D721Med (cell line): Measurements from ENCODE around the gene TMPRSS9.
"Not testable (repeated sequence)": the region's sequence is repeated elsewhere in the genome, so short reads cannot be mapped to it uniquely, and the experiment has no call there.

Experiments
- DNase-seq: peaks from one replicate; pipeline ENCODE4 v3.0.0; 2011; ENCODE audit warnings: low spot score; ENCODE audit not compliant: insufficient read length
- FAIRE-seq: peaks from 2 replicates; lab custom pipeline; 2011; peaks lifted over from hg19 to GRCh38; lab: Jason Lieb, UNC
- CTCF ChIP-seq: IDR thresholded peaks from 2 replicates; pipeline ENCODE4 v1.5.1; 2012; ENCODE audit warnings: mild to moderate bottlenecking, control low read depth; ENCODE audit not compliant: insufficient read depth; ENCODE audit errors: missing control alignments

Gene TMPRSS9

GRCh38 chr19:2413159-2413558 is 53.1 kb downstream of the TMPRSS9 start:
- TF ChIP-seq CTCF, result no peak
- no peak for DNase-seq
- FAIRE-seq, result no peak

- TF ChIP-seq CTCF, result no peak
Observed at GRCh38 chr19:2413629-2414028, 53.6 kb downstream of the TMPRSS9 start.

DNA sequence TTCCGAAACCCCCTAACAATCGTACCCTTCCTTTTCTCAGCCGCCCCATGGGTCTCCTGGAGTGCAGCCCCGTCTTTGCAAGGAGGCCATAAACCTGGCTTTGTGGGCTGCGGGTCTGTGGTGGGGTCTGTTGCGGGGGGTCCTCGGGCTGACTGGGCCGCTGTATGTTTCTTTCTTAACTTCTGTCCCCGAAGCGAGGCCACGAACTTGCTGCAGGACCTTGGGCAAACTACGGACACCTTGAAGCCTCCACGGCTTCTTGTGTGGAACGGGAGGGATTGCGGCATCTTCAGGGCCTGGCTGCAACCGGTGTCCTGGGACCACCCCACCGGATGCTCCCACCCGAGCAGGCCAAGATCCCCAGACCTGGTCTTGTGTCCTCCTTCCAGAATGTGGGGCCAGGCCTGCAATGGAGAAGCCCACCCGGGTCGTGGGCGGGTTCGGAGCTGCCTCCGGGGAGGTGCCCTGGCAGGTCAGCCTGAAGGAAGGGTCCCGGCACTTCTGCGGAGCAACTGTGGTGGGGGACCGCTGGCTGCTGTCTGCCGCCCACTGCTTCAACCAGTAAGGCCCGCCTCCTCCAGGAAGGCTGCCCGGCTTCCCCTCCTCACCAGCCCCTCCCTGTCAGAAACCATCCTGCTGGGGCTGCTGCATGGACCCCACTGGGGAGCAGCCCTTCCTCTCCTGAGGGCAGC is 55.4 kb downstream of the TMPRSS9 start:
- TF ChIP-seq CTCF, result no peak
- no peak for FAIRE-seq
- no peak for DNase-seq

More at GRCh38 chr19:2413629-2414028, 53.6 kb downstream of the TMPRSS9 start:
- DNase-seq (no peak), FAIRE-seq (no peak)

GRCh38 chr19:2415973-2416319 is 55.9 kb downstream of the TMPRSS9 start:
- FAIRE-seq, result no peak
- TF ChIP-seq CTCF, result no peak
- no peak for DNase-seq

DNA sequence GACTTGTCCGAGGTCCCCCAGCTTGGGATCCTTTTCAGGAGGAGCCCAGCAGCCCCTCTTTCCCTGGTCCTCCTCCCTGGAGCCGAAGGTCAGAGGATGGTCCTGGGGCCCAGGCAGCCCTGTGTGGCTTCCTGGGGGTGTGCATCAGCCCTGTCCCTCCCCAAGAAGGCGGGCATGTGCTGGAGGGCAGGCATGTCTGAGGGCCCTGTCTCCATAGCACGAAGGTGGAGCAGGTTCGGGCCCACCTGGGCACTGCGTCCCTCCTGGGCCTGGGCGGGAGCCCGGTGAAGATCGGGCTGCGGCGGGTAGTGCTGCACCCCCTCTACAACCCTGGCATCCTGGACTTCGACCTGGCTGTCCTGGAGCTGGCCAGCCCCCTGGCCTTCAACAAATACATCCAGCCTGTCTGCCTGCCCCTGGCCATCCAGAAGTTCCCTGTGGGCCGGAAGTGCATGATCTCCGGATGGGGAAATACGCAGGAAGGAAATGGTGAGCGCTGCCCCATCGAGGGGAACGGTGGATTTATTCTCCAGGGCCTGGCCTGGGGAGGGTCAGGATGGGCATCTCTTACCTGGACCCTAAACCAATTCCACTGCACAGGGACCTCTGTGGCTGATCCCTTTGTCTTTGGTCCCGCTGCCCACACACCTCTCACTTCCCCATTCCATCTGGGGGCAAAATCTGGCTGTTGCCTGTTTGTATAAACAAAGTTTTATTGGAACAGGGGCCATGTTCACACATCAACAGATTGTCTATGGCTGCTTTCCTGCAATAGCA is 56.4 kb downstream of the TMPRSS9 start:
- FAIRE-seq (no peak), DNase-seq (no peak)
- TF ChIP-seq CTCF, result no peak

DNA sequence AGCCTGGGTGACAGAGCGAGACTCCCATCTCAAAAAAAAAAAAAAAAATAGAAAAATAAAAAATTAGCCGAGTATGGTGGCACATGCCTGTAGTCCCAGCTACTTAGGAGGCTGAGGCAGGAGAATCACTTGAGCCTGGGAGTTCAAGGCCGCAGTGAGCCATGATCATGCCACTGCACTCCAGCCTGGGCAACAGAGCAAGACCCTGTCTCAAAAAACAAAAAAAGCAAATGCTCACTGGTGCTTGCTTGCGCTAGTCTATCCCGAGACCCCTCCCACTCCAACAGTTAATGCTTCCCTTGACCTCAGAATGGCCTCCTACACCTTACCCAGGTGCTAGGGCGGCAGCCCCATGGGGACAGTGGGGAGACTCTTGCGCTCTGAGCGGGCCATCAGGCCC is 57.4 kb downstream of the TMPRSS9 start:
- FAIRE-seq, result not testable (repeated sequence)

GRCh38 chr19:2417881-2418406 is 57.9 kb downstream of the TMPRSS9 start:
- DNase-seq (no peak), FAIRE-seq (no peak)
- no peak for TF ChIP-seq CTCF

More for the DNA sequence above, 57.4 kb downstream of the TMPRSS9 start:
- DNase-seq, result not testable (repeated sequence)
